Testis (tissue), 2 donors: Measurements from ENCODE around the gene PLCL1.

ENCODE experiments used
- POLR2A ChIP-seq: fragments of 450-650 bp; IDR thresholded peaks from one replicate; pipeline ENCODE4 v1.6.1; 2017; ENCODE audit warnings: antibody characterized with exemption, mild to moderate bottlenecking, moderate library complexity
- TF ChIP-seq, protein P1 (sequence below), 3 experiments: fragments of 450-650 bp in 2 of 3; fragments of 200-600 bp in 1 of 3; sonication (generic) in 1 of 3; IDR thresholded peaks; one replicate each; pipeline ENCODE4 v1.5.1; 2016 to 2019; ENCODE audit warnings: antibody characterized with exemption in 3 of 3, mild to moderate bottlenecking in 2 of 3, moderate library complexity in 1 of 3

DNA sequence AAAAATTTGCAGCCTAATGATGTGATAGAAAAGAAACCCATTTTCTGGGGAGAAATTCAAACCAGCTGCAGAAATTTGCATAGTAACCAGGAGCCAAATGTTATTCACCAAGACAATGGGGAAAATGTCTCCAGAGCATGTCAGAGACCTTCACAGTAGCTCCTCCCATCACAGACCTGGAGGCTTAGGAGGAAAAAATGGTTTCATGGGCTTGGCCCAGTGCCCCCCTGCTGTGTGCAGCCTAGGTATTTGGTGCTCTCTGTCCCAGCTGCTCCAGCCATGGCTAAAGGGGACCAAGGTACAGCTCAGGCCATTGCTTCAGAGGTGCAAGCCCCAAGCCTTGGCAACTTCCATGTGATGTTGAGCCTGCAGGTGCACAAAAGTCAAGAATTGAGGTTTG is 352.9 kb downstream of the PLCL1 start:
- TF ChIP-seq, protein P1, sequence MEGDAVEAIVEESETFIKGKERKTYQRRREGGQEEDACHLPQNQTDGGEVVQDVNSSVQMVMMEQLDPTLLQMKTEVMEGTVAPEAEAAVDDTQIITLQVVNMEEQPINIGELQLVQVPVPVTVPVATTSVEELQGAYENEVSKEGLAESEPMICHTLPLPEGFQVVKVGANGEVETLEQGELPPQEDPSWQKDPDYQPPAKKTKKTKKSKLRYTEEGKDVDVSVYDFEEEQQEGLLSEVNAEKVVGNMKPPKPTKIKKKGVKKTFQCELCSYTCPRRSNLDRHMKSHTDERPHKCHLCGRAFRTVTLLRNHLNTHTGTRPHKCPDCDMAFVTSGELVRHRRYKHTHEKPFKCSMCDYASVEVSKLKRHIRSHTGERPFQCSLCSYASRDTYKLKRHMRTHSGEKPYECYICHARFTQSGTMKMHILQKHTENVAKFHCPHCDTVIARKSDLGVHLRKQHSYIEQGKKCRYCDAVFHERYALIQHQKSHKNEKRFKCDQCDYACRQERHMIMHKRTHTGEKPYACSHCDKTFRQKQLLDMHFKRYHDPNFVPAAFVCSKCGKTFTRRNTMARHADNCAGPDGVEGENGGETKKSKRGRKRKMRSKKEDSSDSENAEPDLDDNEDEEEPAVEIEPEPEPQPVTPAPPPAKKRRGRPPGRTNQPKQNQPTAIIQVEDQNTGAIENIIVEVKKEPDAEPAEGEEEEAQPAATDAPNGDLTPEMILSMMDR (IDR thresholded peaks at IDR 0.05) = no peak
- TF ChIP-seq POLR2A = no peak
